ENCODE data around the gene RPS6KA5.

- no peak for TF ChIP-seq SP1 (IDR thresholded peaks at IDR 0.05; ENCODE audit: low read depth)
- TF ChIP-seq CBX3 (IDR thresholded peaks at IDR 0.05; ENCODE audit: low read depth) = no peak
- no peak for TF ChIP-seq SIN3A (IDR thresholded peaks at IDR 0.05; ENCODE audit: low read depth)
- TF ChIP-seq, protein P1, sequence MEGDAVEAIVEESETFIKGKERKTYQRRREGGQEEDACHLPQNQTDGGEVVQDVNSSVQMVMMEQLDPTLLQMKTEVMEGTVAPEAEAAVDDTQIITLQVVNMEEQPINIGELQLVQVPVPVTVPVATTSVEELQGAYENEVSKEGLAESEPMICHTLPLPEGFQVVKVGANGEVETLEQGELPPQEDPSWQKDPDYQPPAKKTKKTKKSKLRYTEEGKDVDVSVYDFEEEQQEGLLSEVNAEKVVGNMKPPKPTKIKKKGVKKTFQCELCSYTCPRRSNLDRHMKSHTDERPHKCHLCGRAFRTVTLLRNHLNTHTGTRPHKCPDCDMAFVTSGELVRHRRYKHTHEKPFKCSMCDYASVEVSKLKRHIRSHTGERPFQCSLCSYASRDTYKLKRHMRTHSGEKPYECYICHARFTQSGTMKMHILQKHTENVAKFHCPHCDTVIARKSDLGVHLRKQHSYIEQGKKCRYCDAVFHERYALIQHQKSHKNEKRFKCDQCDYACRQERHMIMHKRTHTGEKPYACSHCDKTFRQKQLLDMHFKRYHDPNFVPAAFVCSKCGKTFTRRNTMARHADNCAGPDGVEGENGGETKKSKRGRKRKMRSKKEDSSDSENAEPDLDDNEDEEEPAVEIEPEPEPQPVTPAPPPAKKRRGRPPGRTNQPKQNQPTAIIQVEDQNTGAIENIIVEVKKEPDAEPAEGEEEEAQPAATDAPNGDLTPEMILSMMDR (IDR thresholded peaks at IDR 0.05 in 2 of 3, conservative IDR thresholded peaks at IDR 0.05 in 1 of 3; ENCODE audit: borderline replicate concordance in 1 of 3, insufficient read depth in 1 of 3, low read depth in 2 of 3, low read length in 2 of 3) = no peak
- TF ChIP-seq EGR1 (IDR thresholded peaks at IDR 0.05; ENCODE audit: low read depth) = no peak
- no peak for TF ChIP-seq POLR2A (IDR thresholded peaks at IDR 0.05; ENCODE audit: borderline replicate concordance, extremely low read depth, insufficient read depth, insufficient read length)
- no peak for TF ChIP-seq ZFX (IDR thresholded peaks at IDR 0.05)
- TF ChIP-seq, protein P2, sequence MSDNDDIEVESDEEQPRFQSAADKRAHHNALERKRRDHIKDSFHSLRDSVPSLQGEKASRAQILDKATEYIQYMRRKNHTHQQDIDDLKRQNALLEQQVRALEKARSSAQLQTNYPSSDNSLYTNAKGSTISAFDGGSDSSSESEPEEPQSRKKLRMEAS (IDR thresholded peaks at IDR 0.05) = no peak
- TF ChIP-seq RAD21 (IDR thresholded peaks at IDR 0.05; ENCODE audit: low read depth) = no peak
- TF ChIP-seq POLR2AphosphoS5 (IDR thresholded peaks at IDR 0.05; ENCODE audit: low read depth, low read length) = no peak
These were observed 93.9 kb downstream of the RPS6KA5 start for GRCh38 chr14:90966493-90966892.

Data from HCT116 (cell line).